Measurements from ENCODE around the gene FUT3. TPM values are rescaled to one million over a fixed set of nuclear protein-coding genes. Genes with fewer than 3 reads are reported as not detected.
A peak's percentile ranks its signal among the peaks of the same experiment; 100 is the strongest.

Gene FUT3
- total and polyA plus RNA-seq, 9 of the 15 experiments (the other 6 are each of a cell fraction or from before 2014, with no cell fraction given) = 0.09 TPM; not detected in 8

DNA sequence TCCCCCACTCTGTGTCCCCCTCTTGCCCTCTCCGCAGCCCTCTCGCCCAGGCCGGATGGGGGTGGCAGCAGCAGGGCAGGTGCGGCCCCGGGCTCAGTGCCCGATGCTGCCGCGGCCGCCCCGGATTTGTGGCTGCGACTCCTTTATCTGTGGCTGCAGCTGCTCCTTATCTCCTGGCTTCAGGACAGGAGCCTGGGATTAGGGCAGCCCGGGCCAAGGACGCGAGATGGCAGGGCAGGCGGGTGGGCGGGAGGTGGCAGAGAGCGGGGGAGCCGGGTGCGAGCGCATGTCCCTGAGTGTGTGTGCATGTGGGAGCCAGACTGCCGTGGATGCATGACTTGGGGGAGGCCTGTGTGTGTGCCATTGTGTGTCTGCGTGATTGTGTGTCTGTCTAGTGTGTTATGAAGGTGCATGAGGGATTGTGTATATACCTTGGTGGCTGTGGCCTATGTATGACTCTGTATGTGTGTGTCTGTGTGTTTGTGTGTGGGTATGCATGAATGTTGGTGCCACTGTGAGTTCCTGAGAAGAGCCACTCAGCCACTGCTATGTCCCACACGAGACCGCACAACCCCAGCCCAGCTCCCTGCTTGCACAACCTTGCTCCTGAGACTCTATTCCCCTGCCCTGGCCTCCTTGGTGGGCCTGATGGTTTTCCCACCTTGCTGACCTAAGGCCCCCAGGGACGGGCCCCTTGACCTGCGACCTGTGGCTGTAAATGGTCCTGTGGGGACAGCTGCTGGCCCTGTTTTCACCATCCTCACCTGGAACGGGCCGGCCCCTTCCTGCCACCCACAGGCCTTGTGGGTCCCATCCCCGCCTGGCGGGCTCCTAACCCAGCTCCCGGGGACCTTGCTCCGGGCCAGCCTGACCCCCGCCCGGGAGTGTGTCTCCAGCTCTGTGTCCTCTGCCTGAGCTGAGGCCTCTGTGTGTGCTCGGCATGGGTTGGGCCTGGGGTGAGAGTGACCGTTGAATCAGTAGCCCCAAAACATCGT, 51.7 kb downstream of the FUT3 start (continued):
- TF ChIP-seq HNRNPH1 (optimal IDR thresholded peaks at IDR 0.05; ENCODE audit: low read depth, low read length) (no peak), EGR1 (conservative IDR thresholded peaks at IDR 0.05) (peak; percentile 93), BRCA1 (IDR thresholded peaks at IDR 0.05) (no peak), BRCA1 (CRISPR knock-in tag; IDR thresholded peaks at IDR 0.05) (no peak), NR1H2 (CRISPR knock-in tag; IDR thresholded peaks at IDR 0.05) (no peak), HDAC1 (IDR thresholded peaks at IDR 0.05) (peak; percentile 12 to 98; a peak in 3 of 4 replicates), KDM5B (IDR thresholded peaks at IDR 0.05; ENCODE audit: insufficient replicate concordance, low read depth, low read length) (no peak), SMAD4 (CRISPR knock-in tag; conservative IDR thresholded peaks at IDR 0.05) (peak; percentile 97), ETV5 (CRISPR knock-in tag; IDR thresholded peaks at IDR 0.05; ENCODE audit: low read depth) (peak; percentile 38; the same call in 1 of the 2 replicates), ZNF57 (CRISPR knock-in tag; IDR thresholded peaks at IDR 0.05) (0 out of 2 replicates have a peak, but pooled peaks have one; percentile 61), PYGO2 (tag; IDR thresholded peaks at IDR 0.05) (no peak), POLR2AphosphoS5 (IDR thresholded peaks at IDR 0.05; ENCODE audit: control insufficient read depth, insufficient read depth, low read depth, low read length) (peak; percentile 97), ZNF583 (CRISPR knock-in tag; IDR thresholded peaks at IDR 0.05) (peak; percentile 78; the same call in 1 of the 2 replicates), LCOR (CRISPR knock-in tag; IDR thresholded peaks at IDR 0.05) (peak; percentile 87), ZNF77 (CRISPR knock-in tag; IDR thresholded peaks at IDR 0.05) (no peak), ZNF41 (CRISPR knock-in tag; conservative IDR thresholded peaks at IDR 0.05) (peak; percentile 58; the same call in 1 of the 2 replicates), FUS (optimal IDR thresholded peaks at IDR 0.05; ENCODE audit: low read depth, low read length) (no peak), SREBF2 (CRISPR knock-in tag; IDR thresholded peaks at IDR 0.05) (no peak), NELFE (IDR thresholded peaks at IDR 0.05; ENCODE audit: insufficient read depth, insufficient read length) (no peak), XRCC3 (IDR thresholded peaks at IDR 0.05) (no peak), FOXJ2 (tag; IDR thresholded peaks at IDR 0.05) (peak; percentile 58; the same call in 1 of the 2 replicates), PTRF (tag; IDR thresholded peaks at IDR 0.05) (no peak), ETV1 (tag; conservative IDR thresholded peaks at IDR 0.05; ENCODE audit: low read depth) (peak; percentile 90), MTF1 (CRISPR knock-in tag; IDR thresholded peaks at IDR 0.05; ENCODE audit: borderline replicate concordance) (no peak), HMG20A (CRISPR knock-in tag; conservative IDR thresholded peaks at IDR 0.05) (peak; percentile 79; the same call in 1 of the 2 replicates)
- TF ChIP-seq, protein P1, sequence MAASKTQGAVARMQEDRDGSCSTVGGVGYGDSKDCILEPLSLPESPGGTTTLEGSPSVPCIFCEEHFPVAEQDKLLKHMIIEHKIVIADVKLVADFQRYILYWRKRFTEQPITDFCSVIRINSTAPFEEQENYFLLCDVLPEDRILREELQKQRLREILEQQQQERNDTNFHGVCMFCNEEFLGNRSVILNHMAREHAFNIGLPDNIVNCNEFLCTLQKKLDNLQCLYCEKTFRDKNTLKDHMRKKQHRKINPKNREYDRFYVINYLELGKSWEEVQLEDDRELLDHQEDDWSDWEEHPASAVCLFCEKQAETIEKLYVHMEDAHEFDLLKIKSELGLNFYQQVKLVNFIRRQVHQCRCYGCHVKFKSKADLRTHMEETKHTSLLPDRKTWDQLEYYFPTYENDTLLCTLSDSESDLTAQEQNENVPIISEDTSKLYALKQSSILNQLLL (CRISPR knock-in tag; IDR thresholded peaks at IDR 0.05; ENCODE audit: borderline replicate concordance) = no peak
- TF ChIP-seq, protein P2, sequence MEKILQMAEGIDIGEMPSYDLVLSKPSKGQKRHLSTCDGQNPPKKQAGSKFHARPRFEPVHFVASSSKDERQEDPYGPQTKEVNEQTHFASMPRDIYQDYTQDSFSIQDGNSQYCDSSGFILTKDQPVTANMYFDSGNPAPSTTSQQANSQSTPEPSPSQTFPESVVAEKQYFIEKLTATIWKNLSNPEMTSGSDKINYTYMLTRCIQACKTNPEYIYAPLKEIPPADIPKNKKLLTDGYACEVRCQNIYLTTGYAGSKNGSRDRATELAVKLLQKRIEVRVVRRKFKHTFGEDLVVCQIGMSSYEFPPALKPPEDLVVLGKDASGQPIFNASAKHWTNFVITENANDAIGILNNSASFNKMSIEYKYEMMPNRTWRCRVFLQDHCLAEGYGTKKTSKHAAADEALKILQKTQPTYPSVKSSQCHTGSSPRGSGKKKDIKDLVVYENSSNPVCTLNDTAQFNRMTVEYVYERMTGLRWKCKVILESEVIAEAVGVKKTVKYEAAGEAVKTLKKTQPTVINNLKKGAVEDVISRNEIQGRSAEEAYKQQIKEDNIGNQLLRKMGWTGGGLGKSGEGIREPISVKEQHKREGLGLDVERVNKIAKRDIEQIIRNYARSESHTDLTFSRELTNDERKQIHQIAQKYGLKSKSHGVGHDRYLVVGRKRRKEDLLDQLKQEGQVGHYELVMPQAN (IDR thresholded peaks at IDR 0.05; ENCODE audit: borderline replicate concordance) = peak; percentile 50; the same call in 1 of the 2 replicates

Data from K562 (cell line).